Measurements from ENCODE around the gene KLF13.

GRCh38 chr15:31341071-31341470 lies 14.4 kb downstream of the KLF13 start:
- TF ChIP-seq CTCF (IDR thresholded peaks at IDR 0.05), result no peak
- TF ChIP-seq POLR2AphosphoS5 (IDR thresholded peaks at IDR 0.05), result no peak

Data from sigmoid colon (tissue), 4 donors.